IPS DF 19.7 (cell line): ENCODE data around the gene MSRB1.
"Not testable (repeated sequence)": the region's sequence is repeated elsewhere in the genome, so short reads cannot be mapped to it uniquely, and the experiment has no call there.

Experiments
- DNase-seq: peaks from one replicate; pipeline ENCODE4 v3.0.0-alpha.2; 2013; ENCODE audit warnings: low read depth, low spot score

MSRB1 gene

DNA sequence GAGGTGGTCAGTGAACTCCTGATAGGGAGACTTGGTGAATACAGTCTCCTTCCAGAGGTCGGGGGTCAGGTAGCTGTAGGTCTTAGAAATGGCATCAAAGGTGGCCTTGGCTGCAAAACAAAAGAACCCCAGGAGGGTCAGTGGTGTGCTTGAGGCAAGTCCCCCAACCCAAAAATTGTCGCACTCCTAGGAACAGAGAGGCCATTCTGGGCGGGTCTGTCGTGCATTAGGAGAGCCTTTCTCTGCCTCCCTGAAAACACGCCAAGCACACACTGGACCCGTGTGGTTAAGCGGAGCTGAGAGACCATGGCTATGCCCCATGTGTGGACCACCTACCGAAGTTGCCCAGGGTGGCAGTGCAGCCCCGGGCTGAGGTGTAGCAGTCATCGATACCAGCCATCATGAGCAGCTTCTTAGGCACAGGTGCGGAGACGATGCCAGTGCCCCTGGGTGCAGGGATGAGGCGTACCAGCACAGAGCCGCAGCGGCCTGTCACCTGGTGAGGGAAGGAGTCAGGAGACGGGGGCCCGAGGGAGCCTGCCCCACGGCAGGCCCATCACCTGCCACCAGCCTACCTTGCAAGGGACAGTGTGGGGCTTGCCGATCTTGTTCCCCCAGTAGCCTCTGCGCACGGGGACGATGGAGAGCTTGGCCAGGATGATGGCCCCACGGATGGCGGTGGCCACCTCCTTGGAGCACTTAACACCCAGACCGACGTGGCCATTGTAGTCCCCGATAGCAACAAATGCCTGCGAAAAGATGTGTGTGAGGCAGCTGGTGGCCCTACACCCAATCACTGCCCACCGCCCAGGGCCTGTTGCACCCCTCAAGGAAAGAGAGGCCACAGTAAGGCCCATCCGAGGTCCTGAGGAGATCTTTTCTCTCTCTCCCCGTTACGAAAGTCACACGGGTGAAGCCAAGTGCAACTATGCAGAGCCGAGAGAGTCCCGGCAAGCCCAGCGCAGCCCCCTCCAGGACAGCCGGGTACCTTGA is 19.5 kb upstream of the MSRB1 start:
- not testable (repeated sequence) for DNase-seq

DNA sequence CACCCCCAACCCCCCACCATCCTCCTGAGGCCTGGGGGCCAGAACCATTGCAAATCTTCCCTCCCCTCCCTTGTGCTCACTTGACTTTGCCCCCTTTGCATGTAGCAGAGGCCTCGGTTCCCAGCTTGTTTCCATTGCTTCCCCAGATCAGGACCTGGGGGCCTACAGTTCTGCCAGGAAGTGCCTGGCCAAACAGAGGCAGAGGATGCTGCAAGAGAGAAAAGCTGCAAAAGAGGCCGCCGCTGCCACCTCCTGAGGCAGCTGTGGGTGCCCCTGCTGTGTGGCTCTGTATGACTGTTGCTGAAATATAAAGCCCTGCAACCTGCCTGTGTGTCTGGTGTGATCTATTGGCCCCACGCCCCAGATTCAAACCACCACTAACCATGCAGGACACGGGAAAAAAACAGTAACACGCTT is 18.7 kb upstream of the MSRB1 start:
- DNase-seq: no peak

DNA sequence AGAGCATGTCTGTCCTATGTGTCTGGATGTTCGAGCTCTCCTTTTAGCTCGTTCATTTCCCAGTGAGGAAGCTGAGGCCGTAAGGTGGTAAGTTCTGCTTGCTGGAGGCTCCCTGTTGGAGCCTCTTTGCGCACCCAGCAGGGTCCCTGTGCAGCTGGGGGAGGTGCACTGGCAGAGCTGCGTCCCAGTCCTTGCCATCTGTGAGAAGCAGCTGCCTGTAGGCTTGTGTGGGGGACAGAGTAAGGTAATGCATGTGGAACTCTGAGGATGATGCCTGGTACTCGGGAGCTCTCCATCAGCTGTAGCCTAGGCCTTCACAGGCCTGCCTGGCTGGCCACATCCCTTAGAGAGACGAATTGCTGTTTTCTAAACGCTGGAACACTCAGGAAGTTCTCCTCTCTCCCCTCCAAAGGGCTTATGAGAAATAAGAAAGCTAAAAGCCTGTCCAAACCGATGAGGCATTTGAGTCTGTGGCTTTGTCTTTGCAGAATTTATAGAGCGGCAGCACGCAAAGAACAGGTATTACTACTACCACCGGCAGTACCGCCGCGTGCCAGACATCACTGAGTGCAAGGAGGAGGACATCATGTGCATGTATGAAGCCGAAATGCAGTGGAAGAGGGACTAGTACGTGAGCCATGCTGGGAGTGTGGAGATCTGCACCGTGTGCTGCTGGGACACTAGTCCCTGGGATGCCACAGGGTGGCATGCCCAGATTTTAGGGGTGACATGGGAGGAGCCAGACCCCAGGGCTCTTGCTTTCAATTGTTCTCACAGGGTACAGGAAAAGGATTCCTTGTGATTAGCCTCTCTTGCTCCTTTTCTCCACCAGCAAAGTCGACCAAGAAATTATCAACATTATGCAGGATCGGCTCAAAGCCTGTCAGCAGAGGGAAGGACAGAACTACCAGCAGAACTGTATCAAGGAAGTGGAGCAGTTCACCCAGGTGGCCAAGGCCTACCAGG is 17.9 kb upstream of the MSRB1 start:
- DNase-seq: no peak

DNA sequence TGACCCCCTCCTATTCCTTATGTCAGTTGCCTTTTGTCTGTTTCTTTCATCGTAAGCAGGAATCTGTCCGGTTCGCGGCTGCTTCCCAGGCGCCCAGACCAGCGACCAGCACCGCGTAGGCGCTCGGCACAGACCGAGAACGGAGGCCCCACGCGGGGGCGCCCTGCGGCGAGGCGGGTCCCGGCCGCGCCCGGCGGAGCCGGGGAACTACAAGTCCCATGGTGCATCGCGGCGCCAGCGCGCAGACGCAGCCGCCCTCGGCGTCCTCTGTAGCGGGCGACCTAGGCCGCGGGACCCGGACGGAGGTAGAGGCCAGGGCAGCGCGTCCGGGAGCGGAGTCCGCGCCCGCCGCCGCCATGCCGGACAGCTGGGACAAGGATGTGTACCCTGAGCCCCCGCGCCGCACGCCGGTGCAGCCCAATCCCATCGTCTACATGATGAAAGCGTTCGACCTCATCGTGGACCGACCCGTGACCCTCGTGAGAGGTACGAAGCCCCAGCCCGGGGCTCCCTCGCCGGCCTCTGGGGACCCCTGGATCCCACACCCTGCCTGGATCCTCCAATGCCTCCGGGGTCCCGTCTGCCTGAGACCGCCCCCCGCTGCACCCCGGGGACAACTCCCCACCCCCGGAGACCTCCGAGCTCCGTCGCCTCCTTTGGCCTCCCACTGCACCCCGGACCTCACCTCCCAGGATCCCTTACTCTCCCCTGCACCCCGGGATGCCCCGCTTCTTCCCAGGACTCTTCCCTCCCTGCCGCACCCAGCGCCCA is 16.5 kb upstream of the MSRB1 start, which contains the start of gene NDUFB10:
NDUFB10 (plus strand) TSS at position 270 of the 771 bp plus-strand sequence; CDS start at position 357, 87 bp downstream.
- DNase-seq: no peak

DNA sequence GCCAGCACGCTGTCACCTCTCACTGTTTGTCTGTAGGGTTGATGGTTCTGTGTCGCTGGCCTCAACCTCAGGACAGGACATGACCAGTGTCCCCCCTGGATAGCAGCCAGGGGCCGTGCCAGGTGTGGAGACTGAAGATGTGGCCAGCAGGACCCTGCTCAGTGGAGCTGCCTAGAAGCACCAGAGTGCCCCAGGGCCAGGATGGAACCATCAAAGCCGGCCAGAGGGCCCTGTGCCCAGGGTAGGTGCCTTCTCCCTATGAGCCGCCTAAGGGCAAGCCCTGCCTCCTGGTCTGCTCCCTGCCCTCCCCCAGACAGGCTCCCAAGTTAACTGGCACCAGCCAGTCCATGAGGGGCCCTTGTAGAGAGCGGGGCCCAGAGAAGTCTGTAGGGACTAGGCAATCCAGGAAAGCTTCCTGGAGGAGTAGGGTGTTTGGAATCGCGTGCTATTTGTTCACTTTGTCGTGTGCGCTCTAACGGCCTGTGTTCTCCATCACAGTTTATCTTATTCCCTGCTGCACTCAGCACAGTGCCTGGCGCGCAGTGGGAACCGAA is 15.8 kb upstream of the MSRB1 start:
- DNase-seq: no peak

DNA sequence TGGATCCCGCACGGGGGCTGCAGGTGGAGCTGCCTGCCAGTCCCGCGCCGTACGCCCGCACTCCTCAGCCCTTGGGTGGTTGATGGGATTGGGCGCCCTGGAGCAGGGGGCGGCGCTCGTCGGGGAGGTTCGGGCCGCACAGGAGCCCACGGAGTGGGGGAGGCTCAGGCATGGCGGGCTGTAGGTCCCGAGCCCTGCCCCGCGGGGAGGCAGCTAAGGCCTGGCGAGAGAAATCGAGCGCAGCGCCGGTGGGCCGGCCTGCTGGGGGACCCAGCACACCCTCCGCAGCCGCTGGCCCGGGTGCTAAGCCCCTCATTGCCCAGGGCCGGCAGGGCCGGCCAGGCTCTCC is 15.1 kb upstream of the MSRB1 start:
- not testable (repeated sequence) for DNase-seq

DNA sequence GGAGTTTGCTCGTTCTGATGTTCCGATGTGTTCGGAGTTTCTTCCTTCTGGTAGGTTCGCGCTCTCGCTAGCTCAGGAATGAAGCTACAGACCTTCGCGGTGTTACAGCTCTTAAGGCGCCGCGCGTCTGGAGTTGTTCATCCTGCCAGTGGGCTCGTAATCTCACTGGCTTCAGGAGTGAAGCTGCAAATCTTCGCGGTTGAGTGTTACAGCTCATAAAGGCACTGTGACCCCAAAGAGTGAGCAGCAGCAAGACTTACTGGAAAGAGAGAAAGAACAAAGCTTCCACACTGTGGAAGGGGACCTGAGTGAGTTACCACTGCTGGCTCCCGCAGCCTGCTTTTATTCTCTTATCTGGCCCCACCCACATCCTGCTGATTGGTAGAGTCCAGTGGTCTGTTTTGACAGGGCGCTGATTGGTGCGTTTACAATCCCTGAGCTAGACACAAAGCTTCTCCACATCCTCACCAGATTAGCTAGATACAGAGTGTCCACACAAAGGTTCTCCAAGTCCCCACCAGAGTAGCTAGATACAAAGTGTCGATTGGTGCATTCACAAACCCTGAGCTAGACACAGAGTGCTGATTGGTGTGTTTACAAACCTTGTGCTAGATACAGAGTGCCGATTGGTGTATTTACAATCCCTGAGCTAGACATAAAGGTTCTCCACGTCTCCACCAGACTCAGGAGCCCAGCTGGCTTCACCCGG is 14.6 kb upstream of the MSRB1 start:
- DNase-seq: not testable (repeated sequence)

DNA sequence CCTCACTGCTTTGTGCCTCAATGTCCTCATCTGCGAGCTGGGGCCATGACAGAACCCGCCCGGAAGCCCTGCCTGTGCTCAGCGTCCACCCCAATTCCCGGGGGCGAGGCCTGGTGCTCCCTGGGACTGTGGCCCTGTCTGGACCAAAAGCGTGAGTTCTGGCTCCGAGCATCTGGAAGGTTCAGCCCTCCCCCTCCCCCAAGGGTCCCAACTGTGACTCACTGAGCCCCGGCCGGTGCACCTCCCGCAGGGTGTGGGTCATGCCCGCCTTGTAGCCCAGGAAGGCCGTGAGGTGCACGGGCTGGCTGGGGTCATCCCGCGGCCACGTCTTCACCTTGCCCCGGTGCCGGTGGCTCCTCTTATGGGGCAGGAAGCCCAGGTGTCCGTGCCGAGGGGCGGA is 10.7 kb upstream of the MSRB1 start:
- no peak for DNase-seq

DNA sequence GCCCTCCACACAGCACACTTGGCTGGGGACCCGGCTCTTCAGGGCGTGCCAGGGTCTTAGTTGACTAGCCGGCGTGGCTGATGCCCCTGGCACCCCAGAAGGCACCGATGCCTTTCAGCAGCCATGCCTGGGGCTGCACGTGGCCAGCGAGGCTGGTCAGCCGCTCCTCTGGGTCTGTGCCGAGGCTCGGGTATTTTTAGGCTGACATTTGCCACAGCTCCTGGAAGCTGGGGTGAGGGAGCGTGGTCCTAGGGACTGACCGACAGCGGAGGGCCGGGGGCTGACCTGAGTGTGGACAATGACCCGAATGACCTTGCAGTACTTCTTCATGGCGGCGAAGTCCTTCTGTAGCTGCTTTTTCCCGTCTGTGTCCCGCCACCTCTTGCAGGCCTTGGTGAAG is 7.6 kb upstream of the MSRB1 start:
- no peak for DNase-seq

DNA sequence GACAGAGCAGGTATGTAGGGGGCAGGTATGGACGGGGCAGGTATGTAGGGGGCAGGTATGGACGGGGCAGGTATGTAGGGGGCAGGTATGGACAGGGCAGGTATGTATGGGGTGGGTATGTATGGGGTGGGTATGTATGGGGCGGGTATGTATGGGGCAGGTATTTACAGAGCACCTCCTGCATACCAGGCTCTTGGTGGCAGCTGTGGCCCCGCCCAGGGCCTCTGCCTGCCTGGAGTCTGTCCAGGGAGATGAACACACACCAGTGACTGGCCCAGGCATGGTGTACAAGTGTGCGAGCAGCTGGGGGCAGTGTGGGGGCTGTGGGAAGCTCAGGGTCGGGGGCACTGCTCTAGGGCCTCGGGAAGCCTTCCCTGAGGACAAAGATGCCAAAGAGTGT is 7.0 kb upstream of the MSRB1 start:
- no peak for DNase-seq

DNA sequence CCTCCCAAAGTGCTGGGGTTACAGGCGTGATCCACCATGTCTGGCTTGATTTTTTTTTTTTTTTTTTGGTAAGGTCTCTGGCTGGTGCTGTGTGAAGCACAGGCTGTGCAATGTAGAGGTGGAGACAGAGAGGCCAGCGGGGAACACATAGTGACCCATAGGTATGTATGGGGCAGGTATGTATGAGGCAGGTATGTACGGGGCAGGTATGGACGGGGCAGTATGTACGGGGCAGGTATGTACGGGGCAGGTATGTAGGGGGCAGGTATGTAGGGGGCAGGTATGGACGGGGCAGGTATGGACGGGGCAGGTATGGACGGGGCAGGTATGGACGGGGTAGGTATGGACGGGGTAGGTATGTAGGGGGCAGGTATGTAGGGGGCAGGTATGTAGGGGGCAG is 6.5 kb upstream of the MSRB1 start:
- DNase-seq: no peak

DNA sequence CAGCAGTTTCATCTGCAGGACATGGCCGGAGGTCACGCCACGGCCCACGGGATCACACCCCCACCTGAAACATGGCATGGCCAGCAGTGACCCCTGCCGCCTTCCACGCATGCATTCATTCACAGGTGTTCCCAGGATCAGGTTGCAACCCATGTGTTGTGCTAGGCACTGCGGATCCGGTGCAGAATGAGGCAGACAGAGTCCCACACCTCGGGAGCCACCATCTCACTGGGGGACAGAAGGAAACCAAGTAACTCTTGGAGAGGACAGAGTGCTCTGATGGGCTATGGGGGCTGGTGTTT is 4.3 kb upstream of the MSRB1 start:
- DNase-seq: no peak

DNA sequence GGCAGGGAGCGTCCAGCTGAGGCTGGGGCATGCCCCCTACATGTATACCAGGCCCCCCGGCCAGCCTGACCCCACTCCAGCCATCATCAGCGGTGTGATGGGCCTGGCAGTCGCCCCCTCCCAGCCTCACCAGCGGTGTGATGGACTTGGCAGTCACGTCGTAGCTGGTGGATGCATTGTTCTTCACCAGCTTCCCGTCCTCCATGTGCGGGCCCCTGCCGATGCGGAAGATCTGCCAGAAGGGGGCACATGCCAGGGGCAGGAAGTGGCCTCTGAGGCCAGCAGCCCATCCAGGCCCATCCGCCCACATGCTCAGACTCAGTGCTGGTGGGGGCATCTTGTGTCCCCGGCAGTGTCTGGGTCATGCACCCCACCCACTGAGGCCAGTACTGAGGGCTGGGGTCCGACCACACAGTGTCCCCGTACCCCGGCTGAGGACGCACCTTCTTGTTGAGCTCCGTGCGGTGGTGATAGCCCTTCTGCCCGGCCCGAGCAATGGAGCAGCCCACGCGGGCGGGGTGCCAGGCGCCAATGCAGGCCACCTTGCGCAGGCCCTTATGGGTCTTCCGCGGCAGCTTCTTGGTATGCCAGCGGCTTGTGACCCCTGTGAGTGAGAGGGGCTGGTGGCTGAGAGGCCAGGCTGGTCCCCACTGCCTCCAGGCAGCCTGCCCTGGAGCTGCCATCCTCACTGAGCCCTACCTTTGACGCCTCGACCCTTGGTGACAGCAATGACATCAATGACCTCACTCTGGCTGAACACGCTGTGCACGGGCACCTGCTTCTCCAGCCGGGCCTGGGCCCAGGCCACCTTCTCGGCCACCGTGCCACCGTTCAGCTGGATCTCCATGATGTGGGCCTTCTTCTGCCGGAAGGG is 3.7 kb upstream of the MSRB1 start:
- DNase-seq: no peak

DNA sequence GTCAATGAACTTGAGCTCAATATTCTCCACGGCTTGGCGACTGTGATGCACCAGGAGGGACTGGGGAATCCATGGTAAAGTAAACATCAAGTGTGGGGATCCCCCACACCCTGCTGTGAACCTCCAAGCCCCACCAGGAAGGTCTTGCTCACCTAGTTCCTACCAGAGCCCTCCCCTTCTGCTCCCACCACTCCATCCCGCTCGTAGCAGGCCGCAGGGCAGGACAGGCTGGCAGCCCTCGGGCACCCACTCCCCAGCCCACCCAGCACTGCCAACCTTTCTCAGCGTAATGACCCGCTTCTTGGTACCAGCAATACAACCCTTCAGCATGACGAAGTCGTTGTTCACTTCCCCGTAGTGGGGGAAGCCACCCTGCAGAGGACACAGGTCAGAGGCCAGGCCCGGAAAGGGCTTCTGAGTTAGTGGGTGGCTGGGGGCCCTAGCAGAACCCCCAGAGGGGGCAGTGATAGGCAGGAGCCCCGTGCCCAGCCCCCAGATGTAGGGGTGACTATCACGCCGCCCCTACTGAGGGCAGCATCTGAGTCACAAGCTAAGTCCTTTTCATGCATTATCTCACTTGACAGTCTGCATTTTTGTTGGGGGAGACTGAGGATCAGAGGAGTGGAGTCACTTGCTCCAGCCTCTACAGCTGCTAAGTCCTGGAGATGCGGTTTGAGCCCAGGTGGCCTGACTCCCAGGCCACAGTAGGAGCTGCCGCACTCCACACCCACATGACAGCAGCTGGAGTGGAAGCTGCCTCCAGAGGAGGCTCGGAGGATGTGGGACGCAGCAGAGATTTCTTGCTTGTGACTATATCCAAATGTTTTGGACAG is 2.8 kb upstream of the MSRB1 start:
- no peak for DNase-seq

DNA sequence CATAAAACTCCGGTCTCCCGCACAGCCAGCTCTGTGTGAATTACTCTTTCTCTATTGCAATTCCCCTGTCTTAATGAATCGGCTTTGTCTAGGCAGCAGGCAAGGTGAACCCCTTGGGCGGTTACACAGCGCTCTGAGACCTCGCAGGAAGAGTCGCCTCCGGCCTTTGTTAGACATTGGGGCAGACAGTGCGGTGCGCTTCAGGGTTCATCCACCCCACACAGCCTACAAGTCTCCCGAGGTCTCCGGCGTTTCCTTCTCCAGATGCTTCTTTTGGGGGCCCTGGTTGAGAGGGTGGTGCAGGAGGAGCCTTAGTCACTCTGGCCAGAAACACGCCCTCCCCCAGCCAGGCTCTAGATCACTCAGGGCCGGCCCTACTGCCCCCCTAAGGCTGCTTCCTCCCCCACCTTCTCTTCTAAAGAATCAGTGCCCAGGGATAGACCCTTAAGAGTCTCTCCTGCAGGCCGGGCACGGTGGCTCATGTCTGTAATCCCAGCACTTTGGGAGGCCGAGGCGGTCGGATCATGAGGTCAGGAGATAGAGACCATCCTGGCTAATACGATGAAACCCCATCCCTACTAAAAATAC is 1.7 kb upstream of the MSRB1 start:
- no peak for DNase-seq

DNA sequence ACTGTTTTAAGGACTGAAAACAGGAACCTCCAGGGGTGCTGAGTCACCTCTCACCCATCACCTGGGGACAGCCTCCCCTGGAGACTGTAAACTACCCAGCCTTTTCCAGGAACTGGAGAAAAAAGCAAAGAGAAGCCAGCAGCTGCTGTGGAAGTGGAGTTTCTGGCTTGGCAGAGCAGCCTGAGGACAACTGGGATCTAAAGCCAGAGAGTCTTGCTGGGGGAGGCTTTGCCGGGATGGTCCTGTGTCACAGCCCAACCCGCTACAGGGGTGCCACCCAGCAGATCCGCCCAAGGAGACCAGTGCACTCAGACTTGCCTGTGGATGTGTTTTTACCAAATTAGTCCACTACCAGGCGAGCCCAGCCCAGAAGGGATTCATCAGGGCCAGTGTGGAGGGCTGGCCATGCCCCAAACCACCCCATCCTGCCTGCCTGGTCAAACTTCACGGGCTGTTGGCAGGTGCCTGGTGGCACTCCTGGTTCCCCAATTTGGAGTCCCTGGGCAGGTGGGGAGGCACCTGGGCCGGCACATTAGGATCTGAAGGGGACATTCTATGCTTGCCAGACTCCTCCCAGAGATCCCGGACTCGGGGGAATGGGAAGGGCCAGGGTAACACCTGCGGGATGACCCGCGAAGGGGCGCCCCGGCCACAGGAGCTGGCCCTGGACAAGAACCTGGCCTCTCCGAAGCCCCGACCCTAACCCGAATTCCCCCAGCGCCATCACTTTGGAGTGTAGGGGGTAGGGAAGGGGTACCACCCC is 771 bp downstream of the MSRB1 start:
- DNase-seq: no peak

DNA sequence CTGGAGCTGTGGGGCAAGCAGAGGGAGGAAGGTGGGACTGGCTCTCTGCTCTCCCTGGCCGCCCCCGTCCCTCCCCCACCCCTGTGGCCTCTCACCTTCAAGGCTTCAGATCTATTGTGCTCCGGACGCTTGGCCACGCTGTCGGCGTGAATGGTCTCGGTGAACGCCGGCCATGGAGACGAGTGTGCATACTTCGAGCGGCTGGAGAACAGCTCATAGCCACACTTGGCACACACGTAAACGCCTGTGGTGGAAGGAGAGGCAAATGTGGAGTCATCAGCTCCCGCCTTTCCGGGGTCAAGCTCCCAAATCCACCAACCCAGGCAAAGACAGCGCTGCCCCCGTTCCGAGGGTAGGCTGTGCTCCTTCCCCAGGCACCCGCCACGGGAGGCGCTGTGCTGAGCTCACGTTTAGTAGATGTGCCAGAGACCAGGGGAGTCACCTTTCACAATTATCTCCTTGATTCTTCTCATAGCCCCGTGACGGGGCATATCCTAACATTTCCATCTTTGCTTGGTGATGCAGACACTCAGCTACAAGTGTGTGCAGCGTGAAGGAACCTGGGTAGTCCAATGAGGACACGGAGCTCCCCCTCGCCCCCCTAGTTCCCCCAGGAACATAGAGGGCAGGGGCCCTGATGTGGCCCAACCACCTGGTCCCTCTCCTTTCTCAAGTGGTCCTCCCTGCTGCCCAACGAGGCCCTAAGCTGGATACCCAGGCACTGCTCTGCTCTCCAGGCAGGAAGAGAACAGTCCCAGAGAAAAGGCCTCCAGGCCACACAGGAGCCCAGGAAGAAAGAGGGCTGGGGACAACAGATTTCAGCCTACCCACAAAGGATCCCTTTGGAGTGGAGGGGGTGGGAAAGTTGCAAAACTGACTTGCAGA is 1.6 kb downstream of the MSRB1 start:
- DNase-seq: no peak
